ENCODE measurements around the gene WASF1. TPM values are rescaled to one million over a fixed set of nuclear protein-coding genes. Genes with fewer than 3 reads are reported as not detected.

Gene WASF1
- total and polyA plus RNA-seq, 2 donors (not counting 3 experiments of a cell fraction or from before 2014, with no cell fraction given): 20.9 to 27.5 TPM

- POLR2A ChIA-PET: no interaction called here
- no peak overlapping the region for H3K9ac ChIP-seq (replicated peaks; ENCODE audit: extremely low read depth, insufficient read depth, low read length)
- no peak for TF ChIP-seq FOS (IDR thresholded peaks at IDR 0.05; ENCODE audit: borderline replicate concordance, insufficient read depth, low read length)
- no peak for TF ChIP-seq MYC (IDR thresholded peaks at IDR 0.05; ENCODE audit: low read depth, low read length)
- no peak for TF ChIP-seq CTCF (IDR thresholded peaks at IDR 0.05; ENCODE audit: extremely low read depth in 1 of 2, insufficient read depth in 1 of 2, low read depth in 1 of 2, low read length in 2 of 2)
- H3K27me3 ChIP-seq (ENCODE audit: control insufficient read depth in 2 of 2, insufficient read depth in 2 of 2, low read length in 2 of 2): no peaks in the 10 kb centered on the region
- intact Hi-C loops (cut with micrococcal nuclease): no loop called here
- peaks cover 15% of the 10 kb centered on the region for H3K79me2 ChIP-seq (ENCODE audit: control insufficient read depth, insufficient read depth, low read length)
- no peak overlapping the region for H3K4me3 ChIP-seq (replicated peaks in 1 of 3; ENCODE audit: insufficient read depth in 1 of 3, low read depth in 1 of 3, low read length in 3 of 3)
- dilution Hi-C loops (cut with MboI; ENCODE audit: extremely low pct_ligation_motif_present, low sequenced_read_pairs): no loop called here
- H4K20me1 ChIP-seq (replicated peaks; ENCODE audit: control insufficient read depth, extremely low read depth, insufficient read depth, low read length): peaks cover 3% of the 10 kb centered on the region
- DNase-seq (ENCODE audit: low read depth, low spot score): no peak
- CTCF ChIA-PET: no interaction called here
- BruUV-seq (replicated peaks): no TSS peak
- H3K4me1 ChIP-seq (ENCODE audit: control insufficient read depth, extremely low read depth, insufficient read depth, low read length): no peaks in the 10 kb centered on the region
- H2AFZ ChIP-seq (ENCODE audit: low read depth, low read length): no peak overlapping the region
- no peaks in the 10 kb centered on the region for H3K9me1 ChIP-seq (replicated peaks; ENCODE audit: control insufficient read depth, extremely low read depth, insufficient read depth, low read length)
- no peaks in the 10 kb centered on the region for H3K9me3 ChIP-seq (replicated peaks; ENCODE audit: control insufficient read depth, insufficient read depth, low read length)
- FAIRE-seq: no peak
- H3K36me3 ChIP-seq (ENCODE audit: control insufficient read depth in 2 of 2, extremely low read depth in 1 of 2, insufficient read depth in 2 of 2, low read length in 2 of 2): no peaks in the 10 kb centered on the region
- no peak overlapping the region for H3K4me2 ChIP-seq (ENCODE audit: insufficient read depth, low read length)
- no peak overlapping the region for H3K27ac ChIP-seq (ENCODE audit: insufficient read depth, low read depth, low read length)
These were observed 21.8 kb upstream of the WASF1 start for GRCh38 chr6:110201151-110201884.

GRCh38 chr6:110198561-110198960, 19.1 kb upstream of the WASF1 start:
- Histone ChIP-seq H3K4me3 (replicated peaks in 1 of 3; ENCODE audit: insufficient read depth in 1 of 3, low read depth in 1 of 3, low read length in 3 of 3) (no peak overlapping the region), H4K20me1 (replicated peaks; ENCODE audit: control insufficient read depth, extremely low read depth, insufficient read depth, low read length) (peaks cover 3% of the 10 kb centered on the region), H3K4me1 (ENCODE audit: control insufficient read depth, extremely low read depth, insufficient read depth, low read length) (no peaks in the 10 kb centered on the region), H3K79me2 (ENCODE audit: control insufficient read depth, insufficient read depth, low read length) (peaks cover 18% of the 10 kb centered on the region), H3K9ac (replicated peaks; ENCODE audit: extremely low read depth, insufficient read depth, low read length) (no peak overlapping the region), H3K4me2 (ENCODE audit: insufficient read depth, low read length) (no peak overlapping the region), H2AFZ (ENCODE audit: low read depth, low read length) (no peak overlapping the region), H3K36me3 (ENCODE audit: control insufficient read depth in 2 of 2, extremely low read depth in 1 of 2, insufficient read depth in 2 of 2, low read length in 2 of 2) (peaks cover 0 to 2% of the 10 kb centered on the region in 2 experiments), H3K9me1 (replicated peaks; ENCODE audit: control insufficient read depth, extremely low read depth, insufficient read depth, low read length) (no peaks in the 10 kb centered on the region), H3K27me3 (ENCODE audit: control insufficient read depth in 2 of 2, insufficient read depth in 2 of 2, low read length in 2 of 2) (no peaks in the 10 kb centered on the region), H3K9me3 (replicated peaks; ENCODE audit: control insufficient read depth, insufficient read depth, low read length) (no peaks in the 10 kb centered on the region), H3K27ac (ENCODE audit: insufficient read depth, low read depth, low read length) (no peak overlapping the region)
- dilution Hi-C loops (cut with MboI; ENCODE audit: extremely low pct_ligation_motif_present, low sequenced_read_pairs) (no loop called here), intact Hi-C loops (cut with micrococcal nuclease) (no loop called here)
- ChIA-PET POLR2A (no interaction called here), CTCF (interaction anchor here (0.6 to 1.2 kb wide), 3 partner anchors 56 to 159 kb away, joined by 3 to 4 read pairs (median 3); no protein-coding TSS in a partner anchor)
- BruUV-seq (replicated peaks): no TSS peak
- no peak for FAIRE-seq
- no peak for DNase-seq (ENCODE audit: low read depth, low spot score)
- TF ChIP-seq FOS (IDR thresholded peaks at IDR 0.05; ENCODE audit: borderline replicate concordance, insufficient read depth, low read length): no peak
- no peak for TF ChIP-seq EZH2 (IDR thresholded peaks at IDR 0.05; ENCODE audit: borderline replicate concordance, low read depth, low read length, severe bottlenecking)
- no peak for TF ChIP-seq POLR2A (IDR thresholded peaks at IDR 0.05; ENCODE audit: low read depth, low read length)
- TF ChIP-seq JUN (IDR thresholded peaks at IDR 0.05; ENCODE audit: borderline replicate concordance, insufficient read depth, insufficient read length, low read depth): no peak
- TF ChIP-seq GATA2 (IDR thresholded peaks at IDR 0.05; ENCODE audit: insufficient read depth, insufficient read length, low read depth, low read length): no peak
- TF ChIP-seq MAX (IDR thresholded peaks at IDR 0.05; ENCODE audit: insufficient read depth, insufficient read length): no peak
- TF ChIP-seq POLR2AphosphoS5 (IDR thresholded peaks at IDR 0.05; ENCODE audit: insufficient read depth, low read depth, low read length): no peak
- no peak for TF ChIP-seq CTCF (IDR thresholded peaks at IDR 0.05; ENCODE audit: extremely low read depth in 1 of 2, insufficient read depth in 1 of 2, low read depth in 1 of 2, low read length in 2 of 2)
- no peak for TF ChIP-seq MYC (IDR thresholded peaks at IDR 0.05; ENCODE audit: low read depth, low read length)
